Caki2 (cell line): ENCODE data around the gene HTR1E. TPM values are rescaled to one million over a fixed set of nuclear protein-coding genes. Genes with fewer than 3 reads are reported as not detected.

Source experiments
- DNase-seq: peaks from one replicate; pipeline ENCODE4 v3.0.0-alpha.2; 2015; ENCODE audit warnings: low read depth
- in situ Hi-C: cut with HindIII; loops from 2 replicates; pipeline ENCODE4 v1.10.0; 2016; ENCODE audit warnings: low sequenced_read_pairs, low pct_unique_long_range_greater_than_20kb, mixed read lengths
- total RNA-seq: library from RNA; depleted of rRNA; stranded (reverse); fragments of >200 nt; shearing (Covaris generic); gene quantifications from 2 replicates; pipeline ENCODE4 v1.2.3, GENCODE V29; 2014; ENCODE audit warnings: low replicate concordance; rRNA removed

Gene HTR1E
- total RNA-seq, 1 experiment from 2014 or later = not detected

- in situ Hi-C loops = no loop called here
- DNase-seq = no peak
Observed at GRCh38 chr6:87059943-87060342, 122.6 kb downstream of the HTR1E start.

GRCh38 chr6:87065117-87065516, 127.8 kb downstream of the HTR1E start:
- no peak for DNase-seq
- in situ Hi-C loops = no loop called here

Other genes starting within 250 kb of the HTR1E start
- gene CGA, start 157.6 kb downstream of the HTR1E start, total RNA-seq = not detected in 2 replicates
- gene ZNF292, start 218.0 kb downstream of the HTR1E start, total RNA-seq = 9.6 and 10.7 TPM in 2 replicates